HG02938 (cell line): ENCODE data around the gene ITFG2.
"Not testable (repeated sequence)": the region's sequence is repeated elsewhere in the genome, so short reads cannot be mapped to it uniquely, and the experiment has no call there.

Experiments
- ATAC-seq: cut with Tn5 transposase; IDR thresholded peaks from one replicate; pipeline ENCODE4 v1.9.1; 2021; ENCODE audit warnings: mild to moderate bottlenecking, moderate library complexity; ENCODE audit not compliant: unreplicated experiment

Gene ITFG2

GRCh38 chr12:2858944-2859421, 46.5 kb downstream of the ITFG2 start:
- ATAC-seq = no peak

- no peak for ATAC-seq
These were observed 47.7 kb downstream of the ITFG2 start for GRCh38 chr12:2860170-2860569.

GRCh38 chr12:2862876-2863275, 50.4 kb downstream of the ITFG2 start:
- ATAC-seq = no peak

GRCh38 chr12:2863402-2863801, 50.9 kb downstream of the ITFG2 start:
- ATAC-seq = not testable (repeated sequence)

- ATAC-seq = no peak
These were observed 51.7 kb downstream of the ITFG2 start for GRCh38 chr12:2864198-2864597.

GRCh38 chr12:2868986-2869632, 56.6 kb downstream of the ITFG2 start:
- ATAC-seq = not testable (repeated sequence)
